22Rv1 (cell line): ENCODE measurements around the gene VMAC.

Experiments
- H3K27ac ChIP-seq: fragments of 450-650 bp; 2 replicates; pipeline ENCODE4 v1.5.1; 2017
- ZFX ChIP-seq: fragments of 450-650 bp; IDR thresholded peaks from 2 replicates; pipeline ENCODE4 v1.6.1; 2017; ENCODE audit warnings: antibody characterized with exemption, borderline replicate concordance
- TF ChIP-seq, protein P1 (sequence below): fragments of 450-650 bp; IDR thresholded peaks from 2 replicates; pipeline ENCODE4 v1.5.1; 2017; ENCODE audit warnings: mild to moderate bottlenecking

VMAC gene

DNA sequence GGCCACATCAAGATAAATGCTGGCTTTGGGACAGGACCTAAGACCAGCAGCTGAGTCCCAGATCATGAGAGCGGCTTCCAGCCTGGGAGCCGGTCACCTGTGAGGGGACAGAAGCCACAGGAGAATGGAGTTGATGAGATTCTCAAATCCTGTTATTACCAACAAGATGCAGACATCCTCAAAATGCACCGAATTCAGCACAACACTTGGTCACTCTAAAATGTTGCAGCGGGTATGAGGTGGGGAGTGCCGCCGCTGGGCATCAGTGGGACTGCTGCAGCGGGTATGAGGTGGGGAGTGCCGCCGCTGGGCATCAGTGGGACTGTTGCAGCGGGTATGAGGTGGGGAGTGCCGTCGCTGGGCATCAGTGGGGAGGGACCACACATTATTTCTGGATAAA, 52.1 kb downstream of the VMAC start:
- TF ChIP-seq ZFX, result no peak
- TF ChIP-seq, protein P1, sequence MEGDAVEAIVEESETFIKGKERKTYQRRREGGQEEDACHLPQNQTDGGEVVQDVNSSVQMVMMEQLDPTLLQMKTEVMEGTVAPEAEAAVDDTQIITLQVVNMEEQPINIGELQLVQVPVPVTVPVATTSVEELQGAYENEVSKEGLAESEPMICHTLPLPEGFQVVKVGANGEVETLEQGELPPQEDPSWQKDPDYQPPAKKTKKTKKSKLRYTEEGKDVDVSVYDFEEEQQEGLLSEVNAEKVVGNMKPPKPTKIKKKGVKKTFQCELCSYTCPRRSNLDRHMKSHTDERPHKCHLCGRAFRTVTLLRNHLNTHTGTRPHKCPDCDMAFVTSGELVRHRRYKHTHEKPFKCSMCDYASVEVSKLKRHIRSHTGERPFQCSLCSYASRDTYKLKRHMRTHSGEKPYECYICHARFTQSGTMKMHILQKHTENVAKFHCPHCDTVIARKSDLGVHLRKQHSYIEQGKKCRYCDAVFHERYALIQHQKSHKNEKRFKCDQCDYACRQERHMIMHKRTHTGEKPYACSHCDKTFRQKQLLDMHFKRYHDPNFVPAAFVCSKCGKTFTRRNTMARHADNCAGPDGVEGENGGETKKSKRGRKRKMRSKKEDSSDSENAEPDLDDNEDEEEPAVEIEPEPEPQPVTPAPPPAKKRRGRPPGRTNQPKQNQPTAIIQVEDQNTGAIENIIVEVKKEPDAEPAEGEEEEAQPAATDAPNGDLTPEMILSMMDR, result no peak
- H3K27ac ChIP-seq, result no peak overlapping the region

DNA sequence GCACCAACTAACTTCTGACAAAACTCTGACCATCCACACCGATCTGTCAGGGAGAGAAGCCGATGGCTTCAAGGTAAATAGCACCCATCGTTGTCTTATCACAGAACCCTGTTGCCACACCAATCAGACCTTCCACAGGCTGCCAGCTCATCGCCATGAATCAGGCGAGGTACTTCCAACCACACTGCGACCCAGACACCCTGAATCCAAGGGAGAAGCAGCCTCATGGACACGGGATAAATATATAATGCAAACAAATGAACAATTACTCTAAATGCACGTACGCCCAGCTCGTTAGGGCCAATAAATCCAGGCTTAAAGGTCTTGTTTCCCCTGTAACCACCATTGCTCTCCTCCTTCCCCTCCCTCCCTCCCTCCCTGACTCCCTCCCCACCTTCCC, 52.5 kb downstream of the VMAC start:
- no peak overlapping the region for H3K27ac ChIP-seq
- TF ChIP-seq, protein P1, result no peak
- TF ChIP-seq ZFX, result no peak

DNA sequence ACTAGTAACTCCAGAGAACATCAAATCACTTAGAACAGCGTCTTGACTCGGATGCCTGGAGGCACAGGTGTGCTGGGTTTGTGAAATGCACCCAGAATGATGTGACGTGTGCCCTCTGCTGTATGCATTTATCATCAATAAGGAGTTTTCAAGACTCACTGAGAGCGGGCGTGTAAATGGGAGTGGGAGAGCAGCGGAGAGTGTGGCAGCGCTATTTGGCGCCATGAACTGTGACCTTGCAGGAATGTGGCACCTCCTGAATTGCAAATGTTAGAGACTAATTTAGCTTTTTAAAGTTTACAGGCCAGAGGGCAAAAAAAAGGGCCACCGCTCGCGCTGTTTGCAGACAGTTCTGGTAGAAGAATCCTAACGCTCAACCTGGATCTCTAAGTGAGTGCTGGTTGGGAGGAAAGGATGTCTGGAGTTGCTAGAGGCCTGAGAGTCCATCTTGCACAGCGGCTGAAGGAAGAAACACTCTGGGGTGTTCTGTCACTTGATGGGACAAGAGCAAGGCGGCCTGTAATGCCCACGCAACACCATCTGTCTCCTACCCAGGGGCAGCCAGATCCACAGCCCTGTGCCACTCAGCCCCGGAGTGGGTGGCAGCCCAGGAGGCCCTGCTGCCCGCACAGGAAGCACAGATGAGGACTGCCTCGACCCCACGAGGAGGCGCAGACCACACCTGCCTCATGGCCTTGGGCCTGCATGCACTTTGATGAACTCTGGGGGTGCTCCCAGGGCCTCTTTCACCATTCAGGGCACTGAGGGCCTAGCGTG, 53.6 kb downstream of the VMAC start:
- TF ChIP-seq, protein P1, result no peak
- TF ChIP-seq ZFX, result no peak
- no peak overlapping the region for H3K27ac ChIP-seq

DNA sequence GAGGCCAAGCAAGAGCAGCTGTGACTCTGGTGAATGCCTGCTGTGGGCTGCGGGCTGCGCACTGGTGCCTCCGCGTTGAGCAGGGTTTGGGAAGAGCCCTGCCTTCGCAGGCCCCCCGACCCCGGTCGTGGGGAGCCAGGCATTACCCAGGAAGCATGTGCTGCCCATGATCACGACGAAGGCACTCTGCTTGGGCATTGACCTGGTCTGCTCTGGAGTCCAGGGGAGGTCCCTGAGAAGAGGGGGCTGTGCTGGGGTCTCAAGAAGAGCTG, 54.1 kb downstream of the VMAC start:
- TF ChIP-seq ZFX, result no peak
- TF ChIP-seq, protein P1, result no peak
- no peak overlapping the region for H3K27ac ChIP-seq

DNA sequence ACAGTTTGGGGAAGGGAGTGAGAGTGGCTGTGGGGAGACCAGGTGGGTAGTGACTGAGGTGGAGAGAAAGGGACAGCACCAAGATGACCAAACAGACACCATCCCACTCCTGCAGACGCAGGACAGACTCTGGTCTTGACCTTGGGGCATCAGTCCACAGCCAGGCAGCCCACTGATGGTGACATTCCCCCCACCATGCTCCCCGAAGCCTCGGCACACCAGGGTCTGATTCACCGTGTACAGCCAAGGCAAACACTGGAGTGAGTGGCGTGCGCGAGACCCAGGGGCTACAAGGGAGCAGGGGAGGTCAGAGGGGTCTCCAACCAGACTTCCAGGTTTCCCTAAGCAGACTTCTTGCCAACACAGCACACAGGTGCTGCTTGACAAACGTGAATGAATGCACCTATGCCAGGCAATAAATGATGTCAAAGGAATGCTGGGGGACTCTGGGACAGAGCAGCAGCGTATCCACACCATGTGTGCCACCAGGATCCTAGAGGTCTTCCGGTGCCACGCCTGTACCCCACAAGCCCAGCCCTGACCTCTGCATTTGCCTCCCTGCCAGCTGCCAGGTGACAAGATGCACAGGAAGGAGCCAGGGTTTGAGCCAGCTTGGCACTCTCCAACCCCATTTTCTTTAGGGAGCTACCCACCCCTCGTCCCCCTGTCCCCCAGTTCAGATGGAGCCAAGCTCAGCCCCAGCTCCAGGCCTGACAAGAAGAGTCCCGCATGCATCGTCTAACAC, 54.8 kb downstream of the VMAC start:
- H3K27ac ChIP-seq, result no peak overlapping the region
- no peak for TF ChIP-seq ZFX
- TF ChIP-seq, protein P1, result no peak
